Right lobe of liver (tissue), 4 donors: ENCODE measurements around the gene PLA2G4C.

ENCODE experiments used
- CTCF ChIP-seq, 4 donors: fragments of 200-600 bp in 3 of 4; fragments of 450-650 bp in 1 of 4; IDR thresholded peaks; one replicate each; pipeline versions ENCODE4 v1.5.1 to v1.8.0; 2016 to 2022; ENCODE audit warnings: antibody characterized with exemption in 4 of 4, mild to moderate bottlenecking in 2 of 4
- POLR2A ChIP-seq: fragments of 450-650 bp; IDR thresholded peaks from one replicate; pipeline ENCODE4 v1.6.1; 2017; ENCODE audit warnings: antibody characterized with exemption, mild to moderate bottlenecking
- donor health status: DM: no; HTN: no; CAD: no.
- donor health status: DM: no; HTN: no; CAD: no.
- donor health status: DM: no; HTN: yes; CAD: no.

DNA sequence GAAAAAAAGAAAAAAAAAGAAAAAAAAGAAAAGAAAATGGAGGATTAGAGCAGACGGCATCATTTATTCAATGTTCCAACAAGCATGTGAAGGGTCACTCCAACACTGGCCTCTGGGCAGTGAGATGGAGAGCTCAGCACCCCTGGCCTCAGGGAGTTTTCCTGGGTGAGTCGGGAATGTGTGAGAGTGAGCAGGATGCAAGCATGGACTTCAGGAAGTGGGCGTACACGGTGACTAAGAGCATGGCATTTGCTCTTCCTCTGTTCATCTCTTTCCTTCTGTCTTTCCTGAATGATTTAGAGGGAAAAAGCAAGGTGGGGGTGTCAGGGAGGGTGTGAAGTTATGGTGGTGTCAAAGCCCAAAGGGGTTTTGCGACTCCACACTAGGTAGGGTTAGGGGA lies 66.1 kb downstream of the PLA2G4C start:
- TF ChIP-seq CTCF (IDR thresholded peaks at IDR 0.05) (no peak), POLR2A (no peak)
